GM19463 (cell line): ENCODE data around the gene NACC1.
A peak's percentile ranks its signal among the peaks of the same experiment; 100 is the strongest.

Experiments used
- ATAC-seq: cut with Tn5 transposase; IDR thresholded peaks from one replicate; pipeline ENCODE4 v1.9.1; 2021; ENCODE audit warnings: mild to moderate bottlenecking, moderate library complexity; ENCODE audit not compliant: unreplicated experiment

The NACC1 gene

GRCh38 chr19:13117772-13118423 lies at the start of gene NACC1:
Gene NACC1 (plus strand): TSS chr19:13118264. CDS start chr19:13135208, 16,944 bp downstream.
- peak; percentile 79 for ATAC-seq

GRCh38 chr19:13069415-13070359 lies 48.4 kb upstream of the NACC1 start:
- ATAC-seq, result no peak

- ATAC-seq, result no peak
These were observed 47.5 kb upstream of the NACC1 start for GRCh38 chr19:13070425-13071140.

- no peak for ATAC-seq
These were observed 46.4 kb upstream of the NACC1 start for GRCh38 chr19:13071444-13072187.

GRCh38 chr19:13072188-13072908 lies 45.7 kb upstream of the NACC1 start:
- ATAC-seq, result no peak

GRCh38 chr19:13073263-13073662 lies 44.8 kb upstream of the NACC1 start:
- no peak for ATAC-seq

GRCh38 chr19:13074378-13074777 lies 43.7 kb upstream of the NACC1 start:
- no peak for ATAC-seq

- no peak for ATAC-seq
These were observed 41.7 kb upstream of the NACC1 start for GRCh38 chr19:13076320-13076719.

- no peak for ATAC-seq
These were observed 41.3 kb upstream of the NACC1 start for GRCh38 chr19:13076787-13077186.

- no peak for ATAC-seq
These were observed 40.8 kb upstream of the NACC1 start for GRCh38 chr19:13077240-13077639.

- ATAC-seq, result no peak
These were observed 39.7 kb upstream of the NACC1 start for GRCh38 chr19:13078381-13078780.

- no peak for ATAC-seq
These were observed 39.0 kb upstream of the NACC1 start for GRCh38 chr19:13078897-13079541.

- ATAC-seq, result no peak
These were observed 38.5 kb upstream of the NACC1 start for GRCh38 chr19:13079542-13079986.

- ATAC-seq, result no peak
These were observed 35.7 kb upstream of the NACC1 start for GRCh38 chr19:13082192-13083007.

- ATAC-seq, result no peak
These were observed 35.1 kb upstream of the NACC1 start for GRCh38 chr19:13083008-13083404.

- ATAC-seq, result no peak
These were observed 34.4 kb upstream of the NACC1 start for GRCh38 chr19:13083627-13084026.

- no peak for ATAC-seq
These were observed 32.4 kb upstream of the NACC1 start for GRCh38 chr19:13085666-13086065.

- ATAC-seq, result no peak
These were observed 31.7 kb upstream of the NACC1 start for GRCh38 chr19:13086341-13086740.

GRCh38 chr19:13087295-13087694 lies 30.8 kb upstream of the NACC1 start:
- no peak for ATAC-seq
